Fibroblast of skin of back (primary cell): ENCODE measurements around the gene CORO7.

ENCODE experiments used
- DNase-seq: peaks from one replicate; pipeline ENCODE4 v3.0.0-alpha.2; 2013

CORO7 gene

GRCh38 chr16:4426021-4426684 lies 9.8 kb upstream of the CORO7 start:
- DNase-seq = peak; percentile 14

GRCh38 chr16:4425378-4426020 lies 9.1 kb upstream of the CORO7 start, which contains the start of gene DNAJA3:
TSS of gene DNAJA3 (plus strand) at chr16:4425868. CDS start at chr16:4425882, 14 bp downstream.
- DNase-seq = peak; percentile 95

GRCh38 chr16:4420505-4421105 lies 4.2 kb upstream of the CORO7 start:
- no peak for DNase-seq

- DNase-seq = no peak
These were observed 3.1 kb upstream of the CORO7 start for GRCh38 chr16:4419402-4419959.

GRCh38 chr16:4415538-4416199 lies 727 bp downstream of the CORO7 start:
- no peak for DNase-seq

- DNase-seq = no peak
These were observed 2.0 kb downstream of the CORO7 start for GRCh38 chr16:4414187-4414917.

GRCh38 chr16:4412854-4413253 lies 3.5 kb downstream of the CORO7 start:
- no peak for DNase-seq

GRCh38 chr16:4412159-4412558 lies 4.2 kb downstream of the CORO7 start:
- DNase-seq = no peak

GRCh38 chr16:4411684-4412083 lies 4.7 kb downstream of the CORO7 start:
- DNase-seq = no peak

GRCh38 chr16:4410335-4411075 lies 5.9 kb downstream of the CORO7 start:
- DNase-seq = peak; percentile 76

GRCh38 chr16:4409081-4409932 lies 7.1 kb downstream of the CORO7 start:
- DNase-seq = no peak

- DNase-seq = no peak
These were observed 8.1 kb downstream of the CORO7 start for GRCh38 chr16:4408323-4408690.

GRCh38 chr16:4407543-4408322 lies 8.7 kb downstream of the CORO7 start:
- no peak for DNase-seq

GRCh38 chr16:4404967-4405696 lies 11.3 kb downstream of the CORO7 start:
- no peak for DNase-seq

GRCh38 chr16:4404247-4404966 lies 12.0 kb downstream of the CORO7 start:
- no peak for DNase-seq

GRCh38 chr16:4403133-4403949 lies 13.1 kb downstream of the CORO7 start:
- DNase-seq = no peak

GRCh38 chr16:4402439-4403132 lies 13.8 kb downstream of the CORO7 start:
- peak; percentile 71 for DNase-seq
